Neuronal stem cell (in vitro differentiated cells): ENCODE data around the gene NEXN.

Experiments used
- DNase-seq: peaks from one replicate; pipeline ENCODE4 v3.0.0-alpha.2; 2013; ENCODE audit warnings: low spot score
- H2AFZ ChIP-seq: one replicate; pipeline ENCODE4 v1.6.1; 2013; ENCODE audit warnings: mild to moderate bottlenecking, low read length, inconsistent platforms
- H2AK5ac ChIP-seq: 2 replicates; pipeline ENCODE4 v1.6.1; 2013; ENCODE audit warnings: low read depth, mild to moderate bottlenecking, inconsistent platforms, low read length, moderate library complexity, mixed read lengths
- H2BK120ac ChIP-seq: 2 replicates; pipeline ENCODE4 v1.6.1; 2013; ENCODE audit warnings: low read depth, mild to moderate bottlenecking, inconsistent platforms, low read length, moderate library complexity, mixed read lengths
- H2BK12ac ChIP-seq: one replicate; pipeline ENCODE4 v1.6.1; 2013; ENCODE audit warnings: low read length, inconsistent platforms
- H2BK15ac ChIP-seq: 2 replicates; pipeline ENCODE4 v1.6.1; 2013; ENCODE audit warnings: mild to moderate bottlenecking, low read length, inconsistent platforms, mixed read lengths
- H2BK5ac ChIP-seq: one replicate; pipeline ENCODE4 v1.6.1; 2013; ENCODE audit warnings: inconsistent platforms, mild to moderate bottlenecking, low read length, moderate library complexity
- H3K14ac ChIP-seq: one replicate; pipeline ENCODE4 v1.6.1; 2013; ENCODE audit warnings: low read length, inconsistent platforms
- H3K18ac ChIP-seq: 2 replicates; pipeline ENCODE4 v1.6.1; 2013; ENCODE audit warnings: low read length, inconsistent platforms
- H3K23ac ChIP-seq: 2 replicates; pipeline ENCODE4 v1.6.1; 2013; ENCODE audit warnings: low read depth, mild to moderate bottlenecking, mixed read lengths, low read length, inconsistent platforms; ENCODE audit not compliant: poor library complexity
- H3K27ac ChIP-seq: replicated peaks from 3 replicates; pipeline ENCODE4 v1.5.1; 2013; ENCODE audit warnings: low read length, inconsistent platforms
- H3K27me3 ChIP-seq, 3 experiments: 2 replicates each; pipeline ENCODE4 v1.6.1; 2013; ENCODE audit warnings: low read length in 3 of 3, mild to moderate bottlenecking in 2 of 3, inconsistent platforms in 1 of 3, low read depth in 1 of 3, mixed read lengths in 1 of 3, moderate library complexity in 1 of 3; ENCODE audit not compliant: control insufficient read depth in 3 of 3, insufficient read depth in 3 of 3
- H3K36me3 ChIP-seq, 2 donors: replicated peaks in 1 of 2; 2 replicates each; pipeline ENCODE4 v1.6.1; 2013; ENCODE audit warnings: low read length in 2 of 2; ENCODE audit not compliant: control insufficient read depth in 2 of 2, insufficient read depth in 2 of 2
- H3K4ac ChIP-seq: 2 replicates; pipeline ENCODE4 v1.6.1; 2013; ENCODE audit warnings: inconsistent platforms, mild to moderate bottlenecking, low read length, moderate library complexity
- H3K4me1 ChIP-seq, 2 donors: 1 replicate in 1 of 2; 2 replicates in 1 of 2; pipeline ENCODE4 v1.6.1; 2013; ENCODE audit warnings: low read length in 2 of 2, low read depth in 1 of 2; ENCODE audit not compliant: control insufficient read depth in 2 of 2, insufficient read depth in 1 of 2
- H3K4me2 ChIP-seq: one replicate; pipeline ENCODE4 v1.6.1; 2013; ENCODE audit warnings: mild to moderate bottlenecking, low read length, inconsistent platforms; ENCODE audit not compliant: insufficient read depth, poor library complexity, severe bottlenecking
- H3K4me3 ChIP-seq, 2 donors: 2 replicates each; pipeline ENCODE4 v1.5.1; 2013; ENCODE audit warnings: low read length in 2 of 2, mild to moderate bottlenecking in 2 of 2, inconsistent platforms in 1 of 2, moderate library complexity in 1 of 2
- H3K79me1 ChIP-seq: one replicate; pipeline ENCODE4 v1.6.1; 2013; ENCODE audit warnings: low read depth, mild to moderate bottlenecking, inconsistent platforms, low read length, moderate library complexity
- H3K9ac ChIP-seq: one replicate; pipeline ENCODE4 v1.6.1; 2013; ENCODE audit warnings: mild to moderate bottlenecking, low read depth, low read length, inconsistent platforms; ENCODE audit not compliant: poor library complexity
- H3K9me3 ChIP-seq, 2 donors: replicated peaks in 1 of 2; 2 replicates each; pipeline versions ENCODE3 to v1.6.1; 2013; ENCODE audit warnings: low read length in 2 of 2, mild to moderate bottlenecking in 2 of 2, inconsistent platforms in 1 of 2, low read depth in 1 of 2, mixed read lengths in 1 of 2, moderate library complexity in 1 of 2; ENCODE audit not compliant: control insufficient read depth in 2 of 2, insufficient read depth in 1 of 2
- H4K8ac ChIP-seq: one replicate; pipeline ENCODE4 v1.6.1; 2013; ENCODE audit warnings: low read depth, mild to moderate bottlenecking, inconsistent platforms, low read length, moderate library complexity
- H4K91ac ChIP-seq: one replicate; pipeline ENCODE4 v1.6.1; 2013; ENCODE audit warnings: low read length, low read depth, mild to moderate bottlenecking, inconsistent platforms; ENCODE audit not compliant: poor library complexity
- WGBS, 2 donors: extraction: QIAGEN DNeasy Blood & Tissue Kit; methylation state at CpG; one replicate each; pipeline ENCODE4 v1.1.7; 2013; ENCODE audit warnings: missing lambda C conversion rate in 2 of 2, mixed read lengths in 1 of 2; ENCODE audit not compliant: insufficient read length in 2 of 2, insufficient replicate concordance in 1 of 2; ENCODE audit errors: extremely low coverage in 2 of 2; 5-methylcytosine and 5-hydroxymethylcytosine counted together

The NEXN gene

DNA sequence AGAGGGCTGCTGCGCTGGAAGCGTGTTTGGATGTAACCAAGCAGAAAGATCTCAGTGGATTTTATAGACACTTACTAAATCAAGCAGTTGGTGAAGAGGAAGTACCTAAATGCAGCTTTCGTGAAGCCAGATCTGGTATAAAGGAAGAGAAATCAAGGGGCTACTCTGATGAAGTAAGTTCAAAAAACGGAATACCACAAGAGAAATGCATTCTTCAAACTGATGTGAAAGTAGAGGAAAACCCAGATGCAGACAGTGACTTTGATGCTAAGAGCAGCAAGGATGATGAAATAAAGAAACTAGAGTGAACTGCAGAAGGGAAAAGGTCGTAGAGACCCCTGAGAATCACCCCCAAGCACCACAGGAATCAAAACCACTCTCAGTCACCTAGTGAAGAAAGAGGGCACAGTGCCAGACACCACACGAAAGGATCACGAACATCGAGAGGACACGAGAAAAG, 40.8 kb upstream of the NEXN start:
- Histone ChIP-seq H2BK5ac (no peak overlapping the region), H3K18ac (no peak overlapping the region), H2AFZ (no peak overlapping the region), H3K4me3 (no peak overlapping the region), H4K91ac (no peak overlapping the region), H3K9ac (no peak overlapping the region), H3K79me1 (no peaks in the 10 kb centered on the region), H2BK15ac (no peak overlapping the region), H3K27ac (no peak overlapping the region), H4K8ac (no peak overlapping the region), H3K36me3 (peaks cover 0 to 14% of the 10 kb centered on the region in 2 donors), H2BK12ac (no peak overlapping the region), H3K4me1 (no peaks in the 10 kb centered on the region), H2AK5ac (no peak overlapping the region), H3K9me3 (no peaks in the 10 kb centered on the region), H2BK120ac (no peak overlapping the region), H3K4ac (no peak overlapping the region), H3K14ac (no peak overlapping the region), H3K4me2 (peak overlapping the region; percentile 3), H3K23ac (no peak overlapping the region), H3K27me3 (no peaks in the 10 kb centered on the region)
- WGBS, 2 donors = no CpG with 5 or more reads among the region's 9 CpGs
- DNase-seq = no peak

DNA sequence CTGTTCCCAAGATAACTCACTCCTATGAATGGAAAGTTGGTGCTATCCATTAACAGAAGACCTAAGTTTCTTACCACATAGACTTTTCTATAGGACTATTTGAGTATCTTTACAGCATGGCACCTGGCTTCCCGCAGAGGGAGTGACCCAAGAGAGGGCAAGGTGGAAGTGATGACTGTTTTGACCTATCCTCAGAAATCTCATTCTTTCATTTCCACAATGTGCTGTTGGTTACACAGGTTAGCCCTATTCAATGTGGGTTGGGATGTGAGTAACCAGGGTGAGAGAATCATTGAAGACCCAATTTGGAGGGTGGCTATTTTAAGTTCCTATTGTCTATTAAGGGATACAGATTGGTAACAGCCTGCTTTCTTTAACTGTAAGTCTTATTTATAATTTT, 38.3 kb upstream of the NEXN start:
- H2AK5ac ChIP-seq = no peak overlapping the region
- H3K9ac ChIP-seq = no peak overlapping the region
- H2AFZ ChIP-seq = no peak overlapping the region
- H3K27me3 ChIP-seq = no peaks in the 10 kb centered on the region
- H3K4me2 ChIP-seq = no peak overlapping the region
- no peak overlapping the region for H3K14ac ChIP-seq
- H2BK12ac ChIP-seq = no peak overlapping the region
- DNase-seq = no peak
- WGBS, 2 donors = no CpG with 5 or more reads among the region's 1 CpG
- no peak overlapping the region for H3K27ac ChIP-seq
- no peak overlapping the region for H3K4me3 ChIP-seq
- no peak overlapping the region for H3K18ac ChIP-seq
- no peak overlapping the region for H2BK120ac ChIP-seq
- peaks cover 0 to 4% of the 10 kb centered on the region in 2 donors for H3K9me3 ChIP-seq
- H2BK15ac ChIP-seq = no peak overlapping the region
- no peak overlapping the region for H3K23ac ChIP-seq
- H4K91ac ChIP-seq = no peak overlapping the region
- H3K4me1 ChIP-seq = no peaks in the 10 kb centered on the region
- H4K8ac ChIP-seq = no peak overlapping the region
- no peaks in the 10 kb centered on the region for H3K79me1 ChIP-seq
- no peak overlapping the region for H2BK5ac ChIP-seq
- H3K4ac ChIP-seq = no peak overlapping the region
- H3K36me3 ChIP-seq = peaks cover 0 to 2% of the 10 kb centered on the region in 2 donors

DNA sequence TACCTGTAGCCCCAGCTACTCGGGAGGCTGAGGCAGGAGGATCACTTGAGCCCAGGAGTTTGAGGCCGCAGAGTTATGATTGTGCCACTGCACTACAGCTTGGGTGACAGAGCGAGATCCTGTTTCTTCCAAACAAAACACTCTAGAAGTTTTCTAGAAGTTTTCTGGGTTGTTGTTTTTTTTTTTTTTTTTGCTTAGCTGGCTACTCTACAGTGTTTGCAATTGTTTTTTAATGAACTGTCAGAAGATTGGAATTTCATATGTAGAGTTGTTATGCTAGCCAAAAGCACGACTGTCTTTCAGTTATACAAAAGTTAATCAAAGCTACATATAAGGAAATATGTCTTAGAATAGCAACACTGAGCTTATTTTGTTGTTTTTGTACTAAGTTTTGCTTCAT, 30.9 kb upstream of the NEXN start:
- Histone ChIP-seq H3K4me3 (no peak overlapping the region), H3K27ac (no peak overlapping the region), H3K23ac (no peak overlapping the region), H2BK120ac (no peak overlapping the region), H4K8ac (no peak overlapping the region), H2BK15ac (no peak overlapping the region), H3K14ac (no peak overlapping the region), H4K91ac (no peak overlapping the region), H3K27me3 (no peaks in the 10 kb centered on the region), H2BK5ac (no peak overlapping the region), H2AFZ (no peak overlapping the region), H2BK12ac (no peak overlapping the region), H3K79me1 (no peaks in the 10 kb centered on the region), H3K4ac (no peak overlapping the region), H3K36me3 (peaks cover 0 to 15% of the 10 kb centered on the region in 2 donors), H3K4me1 (no peaks in the 10 kb centered on the region), H3K9me3 (peaks cover 0 to 11% of the 10 kb centered on the region in 2 donors), H2AK5ac (no peak overlapping the region), H3K18ac (no peak overlapping the region), H3K4me2 (no peak overlapping the region), H3K9ac (no peak overlapping the region)
- no peak for DNase-seq
- no CpG with 5 or more reads among the region's 4 CpGs for WGBS, 2 donors

DNA sequence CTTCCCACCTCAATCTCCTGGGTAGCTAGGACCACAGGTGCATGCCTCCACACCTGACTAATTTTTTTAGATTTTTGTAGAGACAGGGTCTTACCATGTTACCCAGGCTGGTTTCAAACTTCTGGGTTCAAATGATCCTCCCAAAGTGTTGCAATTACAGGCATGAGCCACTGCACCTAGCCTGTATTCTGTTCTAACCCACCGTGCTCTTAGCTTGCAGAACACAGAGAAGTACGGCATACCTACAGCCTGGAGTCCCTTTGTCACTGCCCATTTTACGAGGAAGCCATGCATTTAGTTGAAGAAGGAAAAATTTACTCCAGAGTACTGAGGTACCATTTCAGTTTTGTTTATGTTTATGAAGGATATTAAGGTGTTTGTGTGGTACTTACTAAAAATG, 29.7 kb upstream of the NEXN start:
- H2BK12ac ChIP-seq = no peak overlapping the region
- H3K9ac ChIP-seq = no peak overlapping the region
- H3K18ac ChIP-seq = no peak overlapping the region
- H2BK5ac ChIP-seq = no peak overlapping the region
- WGBS, 2 donors = no CpG with 5 or more reads among the region's 3 CpGs
- H3K36me3 ChIP-seq = peaks cover 0 to 15% of the 10 kb centered on the region in 2 donors
- H3K27ac ChIP-seq = no peak overlapping the region
- no peak overlapping the region for H3K23ac ChIP-seq
- peaks cover 0 to 11% of the 10 kb centered on the region in 2 donors for H3K9me3 ChIP-seq
- H2BK15ac ChIP-seq = no peak overlapping the region
- H3K4ac ChIP-seq = no peak overlapping the region
- H3K4me3 ChIP-seq = no peak overlapping the region
- no peaks in the 10 kb centered on the region for H3K27me3 ChIP-seq
- H2BK120ac ChIP-seq = no peak overlapping the region
- no peaks in the 10 kb centered on the region for H3K79me1 ChIP-seq
- no peak overlapping the region for H3K4me2 ChIP-seq
- DNase-seq = no peak
- no peak overlapping the region for H3K14ac ChIP-seq
- H3K4me1 ChIP-seq = no peaks in the 10 kb centered on the region
- no peak overlapping the region for H2AK5ac ChIP-seq
- H4K91ac ChIP-seq = no peak overlapping the region
- no peak overlapping the region for H2AFZ ChIP-seq
- no peak overlapping the region for H4K8ac ChIP-seq
